HCT116 (cell line): ENCODE data around the gene CACNA1C. TPM values are rescaled to one million over a fixed set of nuclear protein-coding genes. Genes with fewer than 3 reads are reported as not detected.

Experiments
- ATAC-seq: fragments of 200-7000 bp; cut with Tn5 transposase; 2 replicates; pipeline ENCODE4 v1.9.1; 2020; ENCODE audit warnings: mild to moderate bottlenecking, moderate library complexity
- BruUV-seq: library from RNA; stranded (reverse); fragments of 400-500 nt; replicated peaks from 2 replicates; lab custom pipeline; 2021; lab: Mats Ljungman, UMichigan
- CTCF ChIA-PET: fragments of 300-600 bp; sonication (Branson Sonifier 250); formaldehyde crosslinking; loops from one replicate; lab custom pipeline; 2021; ENCODE audit warnings: antibody characterized with exemption; lab: Charles Lee
- POLR2A ChIA-PET: fragments of 300-600, 350-600 bp; sonication (Branson Sonifier 250); formaldehyde crosslinking; loops from one replicate; lab custom pipeline; 2021; ENCODE audit warnings: antibody characterized with exemption; lab: Charles Lee
- RAD21 ChIA-PET, 2 experiments: fragments of 300-600 bp; sonication (Branson Sonifier 250); formaldehyde crosslinking; loops; one replicate each; lab custom pipeline; 2023; ENCODE audit warnings: low total read pairs in 2 of 2; ENCODE audit not compliant: uncharacterized antibody in 2 of 2, unreplicated experiment in 2 of 2, low non-redundant PET in 1 of 2; lab: Charles Lee
- DNase-seq: peaks from one replicate; pipeline ENCODE4 v3.0.0-alpha.2; 2010; ENCODE audit warnings: low read depth, low spot score
- H2AFZ ChIP-seq: fragments of 200-600 bp; shearing (Covaris generic), sonication (generic); 2 replicates; pipeline ENCODE4 v1.6.1; 2017; ENCODE audit warnings: low read depth, mixed run types, mixed read lengths, antibody characterized with exemption, low read length; ENCODE audit not compliant: poor library complexity, severe bottlenecking
- H3K27ac ChIP-seq: 2 replicates; pipeline ENCODE4 v1.5.1; 2012; ENCODE audit warnings: low read depth, low read length
- H3K27me3 ChIP-seq: fragments of 200-600 bp; sonication (generic); 2 replicates; pipeline ENCODE4 v1.6.1; 2016; ENCODE audit warnings: mixed run types, low read length, mixed read lengths; ENCODE audit not compliant: insufficient read depth
- H3K36me3 ChIP-seq, 2 experiments: fragments of 200-500 bp in 1 of 2; fragments of 200-600 bp in 1 of 2; sonication (Bioruptor generic) in 1 of 2; sonication (generic) in 1 of 2; 2 replicates each; pipeline versions ENCODE4 v1.5.1 to v1.6.1; 2014 to 2016; ENCODE audit warnings: low read length in 2 of 2, inconsistent platforms in 1 of 2, mixed read lengths in 1 of 2, mixed run types in 1 of 2; ENCODE audit not compliant: insufficient read depth in 2 of 2, control insufficient read depth in 1 of 2
- H3K4me1 ChIP-seq, 2 experiments: fragments of 200-600 bp in 1 of 2; sonication (generic) in 1 of 2; 2 replicates each; pipeline versions ENCODE4 v1.5.1 to v1.6.1; 2012 to 2017; ENCODE audit warnings: low read length in 2 of 2, inconsistent platforms in 1 of 2, mild to moderate bottlenecking in 1 of 2, mixed read lengths in 1 of 2, mixed run types in 1 of 2, moderate library complexity in 1 of 2; ENCODE audit not compliant: insufficient read depth in 2 of 2, control insufficient read depth in 1 of 2
- H3K4me2 ChIP-seq: fragments of 200-600 bp; sonication (generic); 2 replicates; pipeline ENCODE4 v1.6.1; 2017; ENCODE audit warnings: mixed run types, low read length, mixed read lengths
- H3K4me3 ChIP-seq, 2 experiments: fragments of 200-600 bp in 1 of 2; sonication (generic) in 1 of 2; replicated peaks in 1 of 2; 2 replicates each; pipeline ENCODE4 v1.5.1; 2011 to 2016; ENCODE audit warnings: low read length in 2 of 2, control low read depth in 1 of 2, low read depth in 1 of 2, mild to moderate bottlenecking in 1 of 2, mixed read lengths in 1 of 2, mixed run types in 1 of 2
- H3K79me2 ChIP-seq: fragments of 200-600 bp; sonication (generic); 2 replicates; pipeline ENCODE4 v1.6.1; 2017; ENCODE audit warnings: mild to moderate bottlenecking, mixed run types, low read length, moderate library complexity, mixed read lengths; ENCODE audit not compliant: insufficient read depth
- H3K9ac ChIP-seq: fragments of 200-600 bp; sonication (generic); 2 replicates; pipeline ENCODE4 v1.6.1; 2016; ENCODE audit warnings: low read length, mixed read lengths
- H3K9me2 ChIP-seq: fragments of 200-600 bp; sonication (generic), shearing (Covaris generic); 2 replicates; pipeline ENCODE4 v1.6.1; 2017; ENCODE audit warnings: mixed run types, mild to moderate bottlenecking, moderate library complexity; ENCODE audit not compliant: insufficient read depth
- H3K9me3 ChIP-seq, 2 experiments: fragments of 200-500 bp in 1 of 2; fragments of 200-600 bp in 1 of 2; sonication (Bioruptor generic) in 1 of 2; sonication (generic) in 1 of 2; 2 replicates each; pipeline ENCODE4 v1.6.1; 2014 to 2017; ENCODE audit warnings: low read length in 2 of 2, mixed read lengths in 2 of 2, inconsistent platforms in 1 of 2, low read depth in 1 of 2, mild to moderate bottlenecking in 1 of 2, mixed run types in 1 of 2, moderate library complexity in 1 of 2; ENCODE audit not compliant: control insufficient read depth in 1 of 2, insufficient read depth in 1 of 2
- H4K20me1 ChIP-seq: fragments of 200-600 bp; sonication (generic), shearing (Covaris generic); 2 replicates; pipeline ENCODE4 v1.6.1; 2017; ENCODE audit warnings: mixed run types, mild to moderate bottlenecking, moderate library complexity; ENCODE audit not compliant: insufficient read depth
- CBX3 ChIP-seq: IDR thresholded peaks from 2 replicates; pipeline ENCODE4 v1.6.1; 2012; ENCODE audit warnings: low read depth
- CEBPB ChIP-seq: IDR thresholded peaks from 2 replicates; pipeline ENCODE4 v1.6.1; 2012; ENCODE audit warnings: low read depth
- CTCF ChIP-seq, 3 experiments: fragments of 200-600 bp in 1 of 3; sonication (generic) in 1 of 3; IDR thresholded peaks in 2 of 3; conservative IDR thresholded peaks in 1 of 3; 2 replicates each; pipeline ENCODE4 v1.5.1; 2012 to 2017; ENCODE audit warnings: low read depth in 2 of 3, low read length in 2 of 3, antibody characterized with exemption in 1 of 3, borderline replicate concordance in 1 of 3, control low read depth in 1 of 3, mild to moderate bottlenecking in 1 of 3, mixed read lengths in 1 of 3, mixed run types in 1 of 3, moderate library complexity in 1 of 3; ENCODE audit not compliant: insufficient read depth in 1 of 3
- EGR1 ChIP-seq: IDR thresholded peaks from 2 replicates; pipeline ENCODE4 v1.6.1; 2012; ENCODE audit warnings: low read depth
- EZH2 ChIP-seq: fragments of 200-600 bp; sonication (generic); IDR thresholded peaks from 2 replicates; pipeline ENCODE4 v1.6.1; 2017; ENCODE audit warnings: antibody characterized with exemption, mixed run types
- EZH2phosphoT487 ChIP-seq: fragments of 200-600 bp; IDR thresholded peaks from 2 replicates; pipeline ENCODE4 v1.6.1; 2018; ENCODE audit warnings: antibody characterized with exemption, borderline replicate concordance
- FOSL1 ChIP-seq: IDR thresholded peaks from 2 replicates; pipeline ENCODE4 v1.6.1; 2012; ENCODE audit warnings: low read depth
- JUND ChIP-seq: IDR thresholded peaks from 2 replicates; pipeline ENCODE4 v1.6.1; 2012
- MAX ChIP-seq: IDR thresholded peaks from 2 replicates; pipeline ENCODE4 v1.6.1; 2012
- POLR2AphosphoS5 ChIP-seq: IDR thresholded peaks from 2 replicates; pipeline ENCODE4 v1.6.1; 2011; ENCODE audit warnings: mild to moderate bottlenecking, low read depth, low read length, moderate library complexity
- RAD21 ChIP-seq: IDR thresholded peaks from 2 replicates; pipeline ENCODE4 v1.6.1; 2012; ENCODE audit warnings: low read depth, mild to moderate bottlenecking
- REST ChIP-seq: IDR thresholded peaks from 2 replicates; pipeline ENCODE4 v1.6.1; 2012; ENCODE audit warnings: low read depth
- SIN3A ChIP-seq: IDR thresholded peaks from 2 replicates; pipeline ENCODE4 v1.6.1; 2012; ENCODE audit warnings: low read depth
- SP1 ChIP-seq: IDR thresholded peaks from 2 replicates; pipeline ENCODE4 v1.6.1; 2012; ENCODE audit warnings: low read depth
- SRF ChIP-seq: IDR thresholded peaks from 2 replicates; pipeline ENCODE4 v1.6.1; 2012; ENCODE audit warnings: low read depth
- TCF7L2 ChIP-seq: IDR thresholded peaks from 2 replicates; pipeline ENCODE4 v1.7.0; 2011; ENCODE audit warnings: borderline replicate concordance, inconsistent platforms; ENCODE audit not compliant: insufficient read depth, insufficient read length; ENCODE audit errors: extremely low read depth
- ZBTB33 ChIP-seq: IDR thresholded peaks from 2 replicates; pipeline ENCODE4 v1.6.1; 2011; ENCODE audit warnings: mild to moderate bottlenecking, low read length, moderate library complexity; ENCODE audit not compliant: insufficient replicate concordance; ENCODE audit errors: extremely low read depth
- ZFX ChIP-seq: fragments of 450-650 bp; IDR thresholded peaks from 2 replicates; pipeline ENCODE4 v1.6.1; 2017
- intact Hi-C: fragments of 100-400 bp; cut with micrococcal nuclease; formaldehyde crosslinking; loops from 2 replicates; pipeline ENCODE4 v1.10.0; 2022
- total RNA-seq: library from RNA; stranded (reverse); gene quantifications from one replicate; pipeline ENCODE4 v1.2.1, GENCODE V29; 2021; ENCODE audit not compliant: unreplicated experiment

CACNA1C gene
- total RNA-seq, 1 experiment from 2014 or later, result 0.05 TPM

- Histone ChIP-seq H3K27me3 (peaks cover 11% of the 10 kb centered on the region; the same call in 1 of the 2 replicates), H3K79me2 (no peaks in the 10 kb centered on the region), H3K9me2 (no peaks in the 10 kb centered on the region), H3K36me3 (no peaks in the 10 kb centered on the region), H3K9ac (no peak overlapping the region), H3K4me3 (no peak overlapping the region), H3K4me2 (no peak overlapping the region), H4K20me1 (no peaks in the 10 kb centered on the region), H3K27ac (no peak overlapping the region), H3K4me1 (no peaks in the 10 kb centered on the region), H2AFZ (no peak overlapping the region), H3K9me3 (no peaks in the 10 kb centered on the region)
- ChIA-PET RAD21 (no interaction called here), POLR2A (no interaction called here), CTCF (no interaction called here)
- intact Hi-C loops, result no loop called here
- TF ChIP-seq RAD21, result no peak
- TF ChIP-seq SP1, result no peak
- TF ChIP-seq ZFX, result no peak
- no peak for TF ChIP-seq TCF7L2
- no peak for TF ChIP-seq SIN3A
- no peak for TF ChIP-seq POLR2AphosphoS5
- no peak for TF ChIP-seq FOSL1
- TF ChIP-seq EZH2, result no peak
- no peak for TF ChIP-seq EZH2phosphoT487
- no peak for TF ChIP-seq CBX3
- no peak for TF ChIP-seq SRF
- TF ChIP-seq ZBTB33, result no peak
- TF ChIP-seq CTCF (IDR thresholded peaks at IDR 0.05 in 2 of 3, conservative IDR thresholded peaks at IDR 0.05 in 1 of 3; ENCODE audit: borderline replicate concordance in 1 of 3, insufficient read depth in 1 of 3, low read depth in 2 of 3, low read length in 2 of 3), result no peak
- TF ChIP-seq EGR1, result no peak
- no peak for TF ChIP-seq MAX
- TF ChIP-seq JUND, result no peak
- no peak for TF ChIP-seq CEBPB
- no peak for TF ChIP-seq REST
- ATAC-seq, result no peak
- BruUV-seq, result no TSS peak
- no peak for DNase-seq
These were observed 470.5 kb downstream of the CACNA1C start for GRCh38 chr12:2523317-2523716.
